GM18867 (cell line): ENCODE results near the gene APCDD1.
"Not testable (repeated sequence)": the region's sequence is repeated elsewhere in the genome, so short reads cannot be mapped to it uniquely, and the experiment has no call there.

Source experiments
- ATAC-seq: cut with Tn5 transposase; IDR thresholded peaks from one replicate; pipeline ENCODE4 v1.9.1; 2021; ENCODE audit warnings: mild to moderate bottlenecking, moderate library complexity; ENCODE audit not compliant: unreplicated experiment

APCDD1 gene

DNA sequence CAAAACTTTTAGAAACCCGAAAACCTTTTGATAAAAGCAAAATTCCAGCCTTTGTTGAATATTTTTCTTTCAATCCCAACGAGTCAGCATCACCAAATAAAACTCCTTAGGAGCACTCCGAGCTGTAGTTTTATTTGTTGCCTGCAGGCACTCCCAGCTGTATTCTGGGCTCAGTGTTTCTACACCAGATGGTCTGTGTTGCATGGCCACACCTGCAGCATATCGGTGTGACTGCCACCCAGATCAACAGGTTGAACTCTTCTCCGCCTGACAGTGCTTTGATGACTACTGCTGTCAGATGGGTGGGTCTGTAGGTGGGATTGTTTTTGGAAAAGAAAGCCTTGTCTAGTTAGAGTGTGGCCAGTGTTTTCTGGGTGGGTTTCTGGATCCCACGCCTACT, 32.7 kb downstream of the APCDD1 start:
- no peak for ATAC-seq

DNA sequence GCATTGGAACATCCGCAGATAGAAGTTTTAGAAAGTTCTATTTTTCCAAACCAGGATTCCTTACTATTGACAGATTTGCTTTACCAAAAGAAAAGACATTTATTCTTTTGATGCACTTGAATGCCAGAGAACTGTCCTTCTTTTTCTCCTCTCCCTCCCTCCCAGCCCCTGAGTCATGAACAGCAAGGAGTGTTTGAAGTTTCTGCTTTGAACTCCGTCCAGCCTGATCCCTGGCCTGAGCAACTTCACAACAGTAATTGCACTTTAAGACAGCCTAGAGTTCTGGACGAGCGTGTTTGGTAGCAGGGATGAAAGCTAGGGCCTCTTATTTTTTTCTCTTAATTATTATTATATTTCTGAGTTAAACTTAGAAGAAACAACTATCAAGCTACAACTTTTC, 33.6 kb downstream of the APCDD1 start:
- no peak for ATAC-seq

DNA sequence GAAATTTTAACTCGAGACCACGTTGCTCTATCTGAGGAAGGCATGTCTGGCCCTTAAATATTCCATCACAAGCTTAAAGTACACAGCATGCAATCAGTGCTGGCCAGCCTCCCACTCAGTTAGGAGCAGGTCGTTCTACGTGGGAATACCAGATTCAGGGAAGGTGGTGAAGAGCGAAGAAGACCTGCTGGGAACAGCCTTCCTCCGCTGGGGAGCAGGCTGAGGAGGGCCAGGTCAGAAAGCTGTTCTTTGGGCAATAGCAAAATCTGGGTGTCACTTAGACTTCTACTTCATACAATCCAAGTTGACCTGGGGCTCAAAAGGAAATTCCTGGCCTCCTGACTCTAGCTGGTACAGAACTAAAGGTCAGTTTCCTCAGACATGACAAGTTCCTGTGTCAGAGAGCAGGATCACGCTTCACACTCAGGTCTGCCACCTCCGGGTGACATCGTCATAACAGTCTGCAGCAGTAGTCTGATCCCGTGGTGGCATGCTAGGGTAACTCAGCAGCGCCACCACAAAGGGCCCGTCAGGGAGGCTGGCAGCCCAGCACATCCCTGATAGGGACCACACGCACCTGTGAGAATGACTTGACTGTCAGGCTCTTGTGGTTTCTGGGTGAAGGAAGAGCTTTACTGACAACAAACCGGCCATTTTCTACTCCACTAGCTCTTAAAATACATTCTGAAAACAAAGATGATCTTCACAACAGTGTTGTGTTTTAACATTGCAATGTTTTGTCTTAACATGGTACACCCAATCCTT, 36.1 kb downstream of the APCDD1 start:
- ATAC-seq: peak; percentile 99

DNA sequence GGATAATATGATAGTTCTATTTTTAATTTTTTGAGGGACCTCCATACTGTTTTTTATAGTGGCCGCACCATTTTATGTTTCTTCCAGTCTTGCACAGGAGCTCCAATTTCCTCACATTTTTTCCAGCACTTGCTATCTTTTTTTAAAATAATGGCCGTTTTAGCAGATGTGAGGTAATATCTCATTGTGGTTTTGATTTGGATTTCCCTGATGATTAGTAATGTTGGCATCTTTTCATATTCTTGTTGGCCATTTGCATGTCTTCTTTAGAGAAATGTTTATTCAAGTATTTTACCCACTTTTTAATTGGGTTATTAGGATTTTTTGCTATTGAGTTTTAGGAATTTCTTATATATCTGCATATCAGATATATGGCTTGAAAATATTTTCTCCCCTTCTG, 41.5 kb downstream of the APCDD1 start:
- no peak for ATAC-seq

DNA sequence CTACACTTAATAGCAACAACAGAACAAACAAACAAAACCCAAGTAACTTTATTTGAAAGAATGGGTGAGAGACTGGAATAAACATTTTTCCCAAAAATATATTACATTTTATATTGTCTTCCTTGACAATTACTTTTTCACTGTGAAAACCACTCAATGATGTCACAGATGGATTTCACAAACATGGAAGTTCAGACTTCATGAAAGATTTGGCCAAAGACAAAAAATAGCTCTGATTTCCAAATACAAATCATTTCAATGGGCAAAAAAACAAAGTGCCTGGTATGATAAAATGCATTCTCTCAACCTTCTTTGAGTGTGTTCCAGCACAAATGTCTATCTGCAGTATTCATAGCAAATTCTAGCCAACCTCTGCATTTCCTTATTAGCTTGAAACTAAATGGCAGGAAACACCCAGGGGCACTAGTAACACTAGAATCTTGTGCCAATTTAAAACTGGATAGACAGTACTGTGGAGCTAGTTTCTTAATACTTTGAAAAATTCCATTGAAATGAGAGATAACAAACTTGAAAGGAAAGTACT, 42.8 kb downstream of the APCDD1 start:
- no peak for ATAC-seq

DNA sequence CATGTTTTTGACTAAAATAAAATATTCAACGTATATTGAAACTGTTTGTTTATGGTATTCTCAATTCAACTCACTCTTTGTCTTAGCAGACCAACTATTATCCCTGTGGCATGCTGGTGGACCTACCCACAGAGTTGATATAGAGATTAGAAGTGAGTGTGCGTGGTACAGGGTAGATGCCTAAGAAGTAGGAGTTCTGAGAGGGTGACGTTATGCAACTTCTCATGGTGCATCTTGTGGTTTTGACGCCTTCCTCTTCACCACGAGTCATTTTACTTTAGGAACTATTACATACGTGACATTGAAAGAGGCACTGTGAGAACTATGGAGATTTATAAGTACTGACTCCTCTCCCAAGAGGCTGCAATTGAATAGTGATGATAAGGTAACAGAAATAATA, 44.8 kb downstream of the APCDD1 start:
- ATAC-seq: no peak

DNA sequence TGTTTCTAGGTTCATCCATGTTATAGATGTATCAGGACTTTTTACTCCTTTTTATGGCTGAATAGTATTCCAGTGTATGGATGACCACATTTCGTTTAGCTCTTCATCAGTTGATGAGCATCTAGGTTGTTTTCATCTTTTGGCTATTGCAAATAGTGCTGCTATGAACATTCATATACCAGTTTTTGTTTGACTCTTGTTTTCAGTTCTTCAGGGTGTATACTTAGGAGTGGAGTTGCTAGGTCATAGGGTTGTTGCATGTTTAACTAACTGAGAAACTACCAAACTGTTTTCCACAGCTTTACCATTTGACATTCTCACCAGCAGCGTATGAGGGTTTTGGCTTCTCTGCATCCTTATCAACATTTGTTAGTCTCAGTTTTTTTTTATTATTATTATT, 45.6 kb downstream of the APCDD1 start:
- no peak for ATAC-seq

DNA sequence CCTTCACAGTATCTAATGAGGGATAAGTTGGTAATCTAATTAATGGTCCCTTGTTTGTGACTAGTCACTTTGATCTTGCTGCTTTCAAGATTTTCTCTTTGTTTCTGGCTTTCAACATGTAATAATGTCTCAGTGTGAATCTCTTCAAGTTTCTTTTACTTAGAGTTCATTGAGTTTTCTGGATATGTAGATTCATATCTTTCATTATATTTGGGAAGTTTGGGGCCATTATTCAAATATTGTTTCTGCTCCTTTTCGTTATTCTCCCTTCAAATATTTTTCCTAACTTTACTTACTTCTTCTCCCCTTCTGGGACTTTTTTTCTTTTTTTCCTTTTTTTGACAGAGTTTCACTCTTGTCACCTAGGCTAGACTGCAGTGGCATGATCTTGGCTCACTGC, 50.3 kb downstream of the APCDD1 start:
- ATAC-seq: no peak

DNA sequence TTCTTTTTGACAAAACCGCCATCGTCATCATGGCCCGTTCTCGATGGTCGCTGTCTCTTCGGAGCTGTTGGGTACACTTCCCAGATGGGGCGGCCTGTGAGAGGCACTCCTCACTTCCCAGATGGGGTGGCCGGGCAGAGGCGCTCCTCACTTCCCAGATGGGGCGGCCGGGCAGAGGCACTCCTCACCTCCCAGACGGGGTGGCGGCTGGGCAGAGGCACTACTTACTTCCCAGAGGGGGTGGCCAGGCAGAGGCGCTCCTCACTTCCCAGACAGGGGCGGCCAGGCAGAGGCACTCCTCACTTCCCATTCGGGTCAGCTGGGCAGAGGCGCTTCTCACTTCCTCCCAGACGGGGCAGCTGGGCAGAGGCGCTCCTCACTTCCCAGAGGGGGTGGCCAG, 51.5 kb downstream of the APCDD1 start:
- ATAC-seq: not testable (repeated sequence)

DNA sequence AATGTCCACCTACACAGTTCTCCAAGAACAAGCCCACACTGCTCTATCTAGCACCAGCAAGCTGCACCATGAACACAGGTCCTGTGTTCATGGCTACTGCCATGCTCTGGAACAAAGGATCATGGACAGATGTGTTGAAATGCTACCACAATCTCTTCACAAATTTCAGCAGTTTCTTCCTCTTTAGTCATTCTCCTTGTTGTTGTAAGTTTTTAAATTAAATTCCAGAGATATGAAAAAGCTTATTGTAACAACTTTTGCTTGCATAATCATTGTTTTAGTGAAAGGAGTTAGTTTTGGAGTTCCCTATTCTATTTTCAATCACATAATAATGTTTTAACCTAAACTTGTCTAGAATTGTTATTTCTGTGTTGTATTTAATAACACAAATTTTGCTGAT, 54.2 kb downstream of the APCDD1 start:
- no peak for ATAC-seq

DNA sequence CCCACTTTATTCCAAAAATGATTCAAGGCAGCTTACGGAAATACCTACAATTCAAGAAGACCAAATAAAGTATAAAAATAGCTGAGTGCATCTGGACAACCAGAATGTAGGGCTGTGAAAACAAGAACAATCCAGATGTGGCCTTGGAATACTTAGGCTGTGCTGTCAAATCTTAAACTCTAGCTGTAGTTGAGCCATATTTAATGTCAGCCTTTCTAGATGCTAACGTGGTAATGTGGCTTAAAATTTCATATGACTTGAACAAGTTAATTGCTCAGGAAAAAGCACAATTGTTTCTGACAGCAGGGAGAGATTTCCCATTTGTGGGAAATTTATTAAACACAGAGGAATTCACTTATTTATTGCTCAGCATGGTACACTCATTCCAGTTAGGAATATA, 56.8 kb downstream of the APCDD1 start:
- no peak for ATAC-seq

DNA sequence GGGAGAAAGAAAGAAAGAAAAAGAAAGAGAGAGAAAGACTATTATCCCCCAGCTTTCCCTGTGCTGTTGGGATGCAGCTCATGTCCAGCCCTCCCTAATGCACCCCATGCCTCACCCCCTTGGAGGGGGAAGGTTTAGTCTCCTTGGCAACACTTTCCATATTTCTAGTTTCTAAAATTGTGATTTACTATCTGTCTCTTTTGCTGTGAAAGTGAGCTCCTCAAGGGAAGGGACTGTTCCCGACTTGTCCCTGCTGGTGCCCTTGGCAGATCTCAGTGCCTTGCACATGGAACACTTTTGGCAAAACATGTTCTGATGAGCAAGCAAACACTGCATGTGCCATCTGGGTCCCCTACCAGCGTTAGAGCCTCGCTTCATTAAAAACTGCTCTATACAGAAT, 59.6 kb downstream of the APCDD1 start:
- ATAC-seq: no peak

DNA sequence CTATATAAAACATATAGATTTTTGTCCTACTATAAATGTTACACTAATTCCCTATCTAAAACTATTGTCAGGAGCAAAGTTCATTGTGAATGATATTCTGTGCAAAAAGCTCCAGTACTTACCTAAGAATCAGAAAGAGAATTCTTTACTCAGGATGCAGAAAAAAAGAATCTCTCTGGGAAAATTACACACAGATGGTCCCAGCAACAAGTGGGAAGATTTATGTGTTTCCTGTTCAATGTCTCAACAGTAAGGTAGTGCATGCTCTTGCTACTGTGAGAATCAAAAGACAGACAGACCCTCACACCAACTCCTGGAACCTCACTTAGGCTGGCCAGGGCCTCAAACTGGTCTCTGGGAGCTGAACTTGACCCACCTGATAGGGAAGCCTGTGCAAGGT, 60.2 kb downstream of the APCDD1 start:
- no peak for ATAC-seq

DNA sequence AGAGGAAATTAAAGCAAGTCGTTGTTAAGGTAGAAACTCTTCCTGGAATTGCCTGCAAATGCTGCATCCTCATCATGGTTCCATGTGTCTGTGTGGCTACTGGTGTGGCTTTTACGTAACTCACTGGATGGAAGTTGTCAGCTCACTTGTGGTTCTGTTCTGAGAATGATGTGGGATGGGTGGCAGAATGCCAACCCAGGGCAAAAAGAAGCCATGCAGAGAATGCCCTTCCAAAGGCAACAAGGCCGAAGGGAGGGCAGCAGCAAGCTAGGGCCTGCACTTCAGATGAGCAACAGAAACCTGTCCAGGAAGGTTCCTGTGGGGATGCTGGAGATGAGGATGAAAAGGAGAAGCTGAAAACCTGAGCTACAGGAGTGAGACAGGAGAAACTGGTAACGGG, 61.0 kb downstream of the APCDD1 start:
- ATAC-seq: no peak

DNA sequence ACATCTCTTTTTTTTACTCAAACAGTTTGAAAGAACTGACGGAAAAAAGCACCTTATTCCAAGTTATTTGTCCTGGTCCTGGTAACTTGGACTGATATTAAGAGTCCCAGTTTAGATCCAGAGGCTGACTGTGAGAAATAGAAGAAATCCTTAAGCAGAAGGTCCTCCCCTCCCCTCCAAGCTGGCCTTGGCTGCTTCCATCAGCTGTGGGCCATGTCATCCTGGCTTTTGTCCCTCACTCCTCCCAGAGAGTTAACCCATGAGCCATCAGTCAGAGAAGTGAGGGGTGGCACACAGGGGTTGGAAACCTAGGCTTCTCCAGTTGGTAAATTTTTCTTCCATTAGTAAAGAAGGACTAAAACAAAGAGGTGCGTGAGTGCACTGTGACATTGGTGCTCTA, 61.6 kb downstream of the APCDD1 start:
- no peak for ATAC-seq

DNA sequence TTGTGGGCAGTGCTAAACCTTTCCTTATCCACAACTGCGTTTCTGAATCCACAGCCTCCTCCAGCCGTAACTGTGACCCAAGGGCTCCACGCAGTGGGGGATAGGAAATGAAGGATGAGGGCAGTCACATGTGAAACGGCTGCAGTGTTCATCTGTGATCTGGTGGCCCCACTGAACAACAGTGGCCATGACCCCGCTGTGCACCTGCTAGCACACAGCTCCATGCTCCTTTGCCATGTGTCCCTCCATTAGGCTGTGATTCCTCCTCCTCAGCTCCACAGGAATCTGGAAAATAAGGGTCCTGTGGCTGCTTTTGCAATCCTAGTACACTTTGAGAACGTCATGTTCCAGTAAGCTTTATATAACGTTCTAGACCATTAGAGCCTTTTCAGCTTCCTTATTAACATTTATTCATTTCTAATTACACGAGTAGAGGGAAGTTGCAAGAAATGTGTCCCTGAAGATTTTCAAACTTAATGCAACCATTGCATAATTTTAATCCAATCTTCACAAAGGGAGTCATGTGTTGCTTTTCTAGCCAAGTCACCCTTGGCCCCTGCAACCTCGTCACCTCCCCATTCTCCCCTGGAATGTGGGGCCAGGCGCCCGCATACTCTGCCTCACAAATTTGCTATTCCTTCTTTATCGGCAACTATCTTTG, 64.3 kb downstream of the APCDD1 start:
- no peak for ATAC-seq

DNA sequence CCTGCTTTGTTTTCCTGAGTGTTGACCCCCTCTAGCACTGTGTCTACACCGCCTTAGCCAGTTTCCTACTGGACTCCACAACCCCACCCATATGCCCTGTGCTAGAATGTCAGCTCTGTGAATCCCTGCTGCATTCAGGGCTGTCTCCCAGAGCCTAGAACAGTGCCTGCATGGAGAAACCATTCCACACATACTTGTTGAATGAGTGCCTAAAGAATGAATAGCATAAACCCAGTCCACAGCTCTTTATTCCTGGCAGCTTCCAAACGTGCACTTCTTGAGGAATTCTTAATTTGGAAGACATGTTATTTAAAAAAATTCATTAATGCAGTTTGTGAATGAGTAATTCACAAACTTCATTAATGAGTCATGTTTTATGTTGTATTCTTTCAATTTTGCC, 64.9 kb downstream of the APCDD1 start:
- no peak for ATAC-seq

DNA sequence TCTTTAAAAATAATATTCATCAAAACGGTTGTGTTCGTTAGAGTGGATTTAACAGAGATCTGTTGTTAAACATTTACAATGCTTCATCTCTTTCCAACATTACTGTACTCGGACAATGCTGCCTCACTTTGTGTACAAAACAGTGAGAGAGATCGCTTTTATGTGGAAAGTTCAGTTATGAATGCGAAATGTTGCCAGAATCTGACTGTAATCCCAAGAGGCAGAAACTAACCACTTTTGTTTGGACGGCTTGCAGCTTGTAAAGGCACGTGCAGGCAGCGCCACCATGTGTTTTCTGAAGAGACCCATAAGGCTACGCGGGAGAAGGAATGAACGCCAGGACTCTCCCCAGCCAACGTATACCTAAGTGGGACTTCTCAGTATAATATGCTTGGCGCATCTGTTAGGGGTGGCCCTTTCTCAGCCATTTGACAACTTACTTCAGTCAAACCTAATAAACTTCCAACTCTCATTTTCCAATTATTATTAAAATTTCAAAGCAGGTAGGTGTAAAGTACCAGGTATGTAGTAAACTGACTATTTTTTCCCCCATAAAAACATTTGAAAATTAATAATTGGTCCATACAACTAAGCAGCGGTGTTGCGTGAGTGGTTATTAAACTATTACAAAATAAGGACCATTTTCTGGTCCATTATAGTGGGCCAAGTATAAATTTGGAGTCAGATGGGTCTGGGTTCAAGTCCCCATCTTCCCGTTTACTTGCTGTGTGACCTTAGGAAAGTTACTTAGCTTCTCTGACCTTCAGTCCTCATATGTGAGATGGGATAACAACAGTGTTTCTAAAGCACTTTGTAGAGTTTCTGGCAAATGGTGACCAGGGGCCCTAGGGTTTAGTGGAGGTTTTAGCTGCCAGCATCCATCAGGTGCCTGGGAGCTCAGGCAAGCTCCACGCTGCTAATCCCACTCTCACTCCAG, 65.8 kb downstream of the APCDD1 start:
- peak; percentile 66 for ATAC-seq

DNA sequence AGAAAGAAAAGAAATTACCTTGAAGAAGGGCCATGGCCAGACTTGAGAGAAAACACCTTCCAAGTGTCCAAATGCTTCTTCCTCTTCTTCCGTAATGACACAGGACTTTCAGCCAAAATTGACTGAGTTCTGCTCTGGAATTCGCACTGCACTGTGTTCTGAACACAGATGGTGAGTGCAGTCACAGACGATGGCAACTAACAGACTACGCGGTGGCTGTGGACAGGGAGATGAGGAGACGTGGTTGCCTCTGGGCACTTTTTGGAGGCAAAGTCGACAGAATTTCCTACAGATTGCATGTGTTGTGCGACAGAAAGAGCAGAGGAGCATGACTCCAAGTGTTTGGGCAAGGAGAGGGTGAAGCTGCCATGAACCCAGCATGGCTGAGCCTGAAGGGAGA, 67.1 kb downstream of the APCDD1 start:
- ATAC-seq: no peak

DNA sequence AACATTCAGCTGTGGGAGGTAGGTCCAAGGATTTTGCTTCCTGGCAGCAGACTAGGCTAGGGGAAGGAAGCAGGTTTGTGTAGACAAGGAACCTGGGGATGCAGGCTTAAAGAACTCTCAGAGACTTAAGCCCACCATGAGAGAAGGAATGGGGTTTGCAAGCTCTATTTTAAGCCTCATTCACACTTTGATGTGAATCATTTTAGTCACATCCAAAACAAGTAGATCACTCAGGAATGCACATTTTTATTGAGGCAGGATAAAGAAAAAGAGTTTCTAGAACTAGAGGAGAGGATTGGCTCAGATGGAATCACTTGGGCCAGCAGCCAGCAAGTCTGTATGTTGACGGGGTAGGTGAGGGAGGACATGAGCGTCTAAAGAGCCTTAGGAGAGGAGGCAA, 68.1 kb downstream of the APCDD1 start:
- no peak for ATAC-seq

DNA sequence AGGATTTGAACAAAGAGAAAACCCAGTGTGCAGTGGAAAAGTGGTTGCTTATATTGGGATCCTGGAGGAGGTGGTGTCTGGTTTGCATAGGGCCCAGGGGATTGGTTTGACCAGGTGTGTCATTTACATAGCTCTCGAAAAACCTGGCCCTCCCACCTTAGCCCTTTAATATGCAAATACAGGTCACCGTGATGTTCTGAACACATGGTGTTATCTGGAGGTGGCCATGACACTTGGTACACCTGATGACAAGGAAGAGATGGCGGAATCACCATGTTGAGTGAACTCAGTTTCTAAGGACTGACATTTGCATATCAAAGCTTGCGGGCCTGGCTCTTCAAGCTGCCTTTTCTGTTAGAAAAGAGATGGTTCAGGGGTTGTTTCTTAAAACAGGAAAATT, 69.1 kb downstream of the APCDD1 start:
- no peak for ATAC-seq
